Body of pancreas (tissue), 4 donors: ENCODE data around the gene MGAT4B. TPM values are rescaled to one million over a fixed set of nuclear protein-coding genes. Genes with fewer than 3 reads are reported as not detected.

ENCODE experiments used
- ATAC-seq: fragments of 150-250 bp; one replicate; pipeline ENCODE4 v1.9.1; 2016
- DNase-seq, 4 donors: peaks; one replicate each; pipeline ENCODE4 v3.0.0-alpha.2; 2019
- H3K27ac ChIP-seq, 4 donors: fragments of 200-600 bp; sonication (generic); 1 replicate in 3 of 4; 2 replicates in 1 of 4; pipeline versions ENCODE4 v1.5.1 to v1.6.1; 2016 to 2019; ENCODE audit warnings: mild to moderate bottlenecking in 1 of 4, mixed read lengths in 1 of 4, moderate library complexity in 1 of 4
- H3K27me3 ChIP-seq, 2 donors: fragments of 200-600 bp; sonication (generic); one replicate each; pipeline ENCODE4 v1.6.0; 2016; ENCODE audit warnings: mild to moderate bottlenecking in 1 of 2
- H3K36me3 ChIP-seq, 2 donors: fragments of 200-600 bp; sonication (generic); replicated peaks in 1 of 2; 2 replicates each; pipeline ENCODE4 v1.5.1; 2016; ENCODE audit warnings: low read depth in 2 of 2; ENCODE audit not compliant: insufficient read depth in 1 of 2
- H3K4me1 ChIP-seq: fragments of 200-600 bp; sonication (generic); one replicate; pipeline ENCODE4 v1.6.0; 2016
- H3K4me3 ChIP-seq, 2 donors: fragments of 200-600 bp; sonication (generic); 1 replicate in 1 of 2; 2 replicates in 1 of 2; pipeline ENCODE4 v1.5.1; 2016 to 2019
- H3K9me3 ChIP-seq, 3 donors: fragments of 200-600 bp; sonication (generic); 1 replicate in 2 of 3; 2 replicates in 1 of 3; pipeline ENCODE4 v1.5.1; 2016
- CTCF ChIP-seq, 7 experiments: fragments of 450-650 bp in 4 of 7; fragments of 200-600 bp in 3 of 7; sonication (generic) in 3 of 7; IDR thresholded peaks; one replicate each; pipeline ENCODE4 v1.5.1; 2016 to 2019; ENCODE audit warnings: antibody characterized with exemption in 7 of 7
- POLR2A ChIP-seq, 3 donors: fragments of 450-650 bp; IDR thresholded peaks; one replicate each; pipeline ENCODE4 v1.6.1; 2016; ENCODE audit warnings: antibody characterized with exemption in 3 of 3, mild to moderate bottlenecking in 2 of 3
- WGBS, 2 donors: methylation state at CpG; one replicate each; pipeline ENCODE4 v1.1.5; 2017; 5-methylcytosine and 5-hydroxymethylcytosine counted together
- intact Hi-C: fragments of 100-400 bp; cut with DNase I; formaldehyde crosslinking; loops from one replicate; pipeline ENCODE4 v1.15.1; 2023
- microRNA counts, 2 donors: library from miRNA; unstranded; fragments of <30 nt; microRNA quantifications; one replicate each; lab custom pipeline; 2017
- microRNA-seq, 2 donors: library from miRNA; unstranded; fragments of <30 nt; microRNA quantifications; one replicate each; pipeline ENCODE4, GENCODE V29; 2016; ENCODE audit warnings: borderline number of aligned reads in 2 of 2, borderline replicate concordance in 2 of 2
- small RNA-seq: library from RNA; depleted of rRNA; stranded (forward); fragments of <200 nt; gene quantifications from one replicate; pipeline ENCODE3, GENCODE V24; 2016
- total RNA-seq, 2 donors: library from RNA; depleted of rRNA; stranded (reverse); fragments of >200 nt; gene quantifications; one replicate each; pipeline ENCODE4 v1.1.0, GENCODE V29; 2016

The MGAT4B gene
- total RNA-seq, 2 donors from 2014 or later: 89.0 to 90.0 TPM

DNA sequence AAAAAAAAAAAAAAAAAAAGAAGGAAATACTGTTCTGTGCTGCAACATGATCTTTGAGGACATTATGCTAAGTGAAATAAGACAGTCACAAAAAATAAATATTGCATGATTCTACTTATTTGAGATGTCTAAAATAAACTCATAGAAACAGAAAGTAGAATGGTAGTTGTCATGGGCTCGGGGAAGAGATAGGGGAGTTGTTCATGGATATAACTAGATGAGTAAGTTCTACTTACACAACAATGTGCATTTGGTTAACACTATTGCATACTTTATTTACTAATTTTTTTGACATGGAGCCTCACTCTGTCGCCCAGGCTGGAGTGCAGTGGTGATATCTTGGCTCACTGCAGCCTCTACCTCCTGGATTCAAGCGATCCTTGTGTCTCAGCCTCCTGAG lies 58.9 kb downstream of the MGAT4B start:
- DNase-seq (no peak), ATAC-seq (no peak)
- H3K9me3 ChIP-seq: no peaks in the 10 kb centered on the region
- peaks cover 12% of the 10 kb centered on the region for H3K4me1 ChIP-seq
- H3K4me3 ChIP-seq: no peak overlapping the region
- H3K36me3 ChIP-seq: no peaks in the 10 kb centered on the region
- TF ChIP-seq POLR2A (IDR thresholded peaks at IDR 0.05) (no peak), CTCF (IDR thresholded peaks at IDR 0.05) (no peak)
- no peaks in the 10 kb centered on the region for H3K27me3 ChIP-seq
- intact Hi-C loops: no loop called here
- 79 to 93% methylated on average over 3 of the region's 3 CpGs for WGBS, 2 donors
- no peak overlapping the region for H3K27ac ChIP-seq

MicroRNAs encoded within 50 kb of the gene (microRNA counts, 767-probe panel; counts per million panel counts)
- microRNA hsa-miR-1229 (lab: Ali Mortazavi, UCI): 0 to 736 counts per million in 2 donors

Small RNAs within 50 kb of the gene (microRNA-seq; reads per million reads assigned to microRNA genes)
- gene MIR1229: 2.3 to 2.7 reads per million in 2 donors

Small RNAs within 50 kb of the gene (small RNA-seq; reads per million reads assigned to genes)
- gene MIR1229: not detected
- gene RF00019: not detected

Other genes starting within 250 kb of the MGAT4B start
- gene HNRNPH1, start 183.2 kb downstream of the MGAT4B start, total RNA-seq: 100 to 1,000 TPM; 335 to 732 TPM
- not detected for gene CBY3, start 125.8 kb downstream of the MGAT4B start, total RNA-seq
- gene CANX, start 107.9 kb downstream of the MGAT4B start, total RNA-seq: 100 to 1,000 TPM; 262 to 401 TPM
- gene MAML1, start 74.0 kb downstream of the MGAT4B start, total RNA-seq: 10 to 100 TPM; 18.1 to 18.2 TPM
- gene LTC4S, start 12.9 kb downstream of the MGAT4B start, total RNA-seq: 10 to 100 TPM; 10.6 to 16.2 TPM
- 100 to 1,000 TPM; 249 to 606 TPM for gene SQSTM1, start 14.0 kb upstream of the MGAT4B start, total RNA-seq
- 10 to 100 TPM; 23.4 to 34.8 TPM for gene MRNIP, start 52.0 kb upstream of the MGAT4B start, total RNA-seq
- 100 to 1,000 TPM in 1 of 2 donors, 10 to 100 TPM in 1; 69.8 to 121 TPM for gene TBC1D9B, start 101.0 kb upstream of the MGAT4B start, total RNA-seq